ENCODE data around the gene SACS. TPM values are rescaled to one million over a fixed set of nuclear protein-coding genes. Genes with fewer than 3 reads are reported as not detected.
"Not testable (repeated sequence)": the region's sequence is repeated elsewhere in the genome, so short reads cannot be mapped to it uniquely, and the experiment has no call there.

SACS gene
- total RNA-seq, 1 donor from 2014 or later = 6.8 TPM

GRCh38 chr13:23339225-23339624 is 94.3 kb downstream of the SACS start:
- no peak for DNase-seq
- intact Hi-C loops (cut with DNase I) = no loop called here
- no peak for ATAC-seq (ENCODE audit: poor library complexity)

GRCh38 chr13:23330356-23330755 is 103.1 kb downstream of the SACS start:
- DNase-seq (no peak), ATAC-seq (ENCODE audit: poor library complexity) (no peak)
- intact Hi-C loops (cut with DNase I) = no loop called here

GRCh38 chr13:23325191-23325590 is 108.3 kb downstream of the SACS start:
- no peak for ATAC-seq (ENCODE audit: poor library complexity)
- DNase-seq = no peak
- intact Hi-C loops (cut with DNase I) = no loop called here

DNA sequence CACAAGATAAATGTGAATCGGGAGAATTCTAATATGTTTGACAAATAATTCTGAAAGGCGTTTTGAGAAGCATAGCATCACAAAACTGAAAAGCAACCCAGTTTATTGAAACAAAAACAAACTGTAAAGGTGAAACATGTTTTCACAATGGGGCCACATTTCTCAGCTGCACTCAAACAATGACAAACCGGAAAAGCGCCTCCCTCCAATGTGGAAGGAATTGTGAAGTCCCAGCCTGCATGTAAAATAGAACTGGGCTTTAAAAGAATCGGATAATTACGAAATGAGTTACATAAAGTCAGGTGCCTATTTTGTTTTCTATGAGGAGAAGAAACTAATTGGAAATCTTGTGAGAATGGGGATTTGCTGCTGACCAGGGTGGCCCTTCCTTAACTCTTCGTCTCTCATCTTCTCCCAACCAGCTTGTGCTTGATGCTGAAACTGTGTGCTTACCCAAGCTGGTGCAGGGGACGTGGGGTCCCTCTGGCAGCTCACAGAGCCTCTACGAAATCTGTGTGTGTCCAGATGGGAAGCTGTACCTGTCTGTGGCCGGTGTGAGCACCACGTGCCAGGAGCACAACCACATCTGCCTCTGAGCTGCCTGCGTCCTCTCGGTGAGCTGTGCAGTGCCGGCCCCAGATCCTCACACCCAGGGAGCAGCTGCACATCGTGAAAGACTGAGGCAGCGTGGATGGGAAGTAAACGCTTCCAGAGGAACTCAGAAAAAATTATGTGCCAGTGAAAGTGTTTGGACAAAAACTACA is 109.4 kb downstream of the SACS start:
- intact Hi-C loops (cut with DNase I) = no loop called here
- no peak for DNase-seq
- no peak for ATAC-seq (ENCODE audit: poor library complexity)

DNA sequence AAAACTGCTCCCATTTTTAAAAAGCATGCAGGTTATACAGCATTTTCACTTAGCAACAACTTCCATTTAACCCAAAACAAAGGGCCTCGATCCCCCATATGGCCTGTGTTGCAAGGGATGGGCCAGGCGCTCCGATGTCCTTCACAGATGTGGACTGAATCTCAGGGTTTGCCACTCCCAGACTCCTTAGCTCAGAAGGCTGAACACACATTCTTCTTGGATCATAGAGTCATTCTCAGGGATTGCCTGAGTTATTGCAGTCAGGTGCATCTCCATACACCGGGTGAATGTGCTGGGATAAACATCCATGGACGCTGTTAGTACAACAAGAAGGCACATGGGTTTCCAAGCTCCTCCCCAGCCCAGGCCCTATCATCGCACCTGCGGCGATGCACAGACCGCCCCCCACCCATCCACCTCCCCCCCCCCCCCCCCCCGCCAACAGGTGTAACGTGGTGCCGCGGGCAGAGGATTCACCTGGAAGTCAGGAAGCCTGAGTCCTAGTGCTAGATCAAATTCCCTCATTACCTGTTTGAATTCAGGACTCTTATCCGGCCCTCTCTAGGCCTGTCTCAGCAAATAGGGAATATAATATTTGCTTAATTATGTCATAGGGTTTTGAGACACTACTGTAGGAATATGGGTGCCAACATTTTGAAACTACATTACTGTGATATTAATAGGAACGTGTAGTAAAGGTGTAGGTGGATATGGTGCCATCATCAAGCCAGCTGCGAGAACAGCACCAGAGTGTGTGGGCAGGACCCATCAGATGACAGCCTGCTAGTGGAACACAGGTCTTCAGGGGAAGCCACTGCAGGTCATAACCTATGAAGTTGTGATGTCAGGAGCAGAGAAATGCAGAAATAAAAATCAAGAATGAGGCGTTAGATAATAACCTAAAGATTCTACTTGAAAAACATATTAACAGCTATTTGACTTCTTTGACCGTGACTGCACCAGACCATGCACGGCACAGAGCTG is 110.9 kb downstream of the SACS start:
- intact Hi-C loops (cut with DNase I) = no loop called here
- DNase-seq = no peak
- ATAC-seq (ENCODE audit: poor library complexity) = no peak

DNA sequence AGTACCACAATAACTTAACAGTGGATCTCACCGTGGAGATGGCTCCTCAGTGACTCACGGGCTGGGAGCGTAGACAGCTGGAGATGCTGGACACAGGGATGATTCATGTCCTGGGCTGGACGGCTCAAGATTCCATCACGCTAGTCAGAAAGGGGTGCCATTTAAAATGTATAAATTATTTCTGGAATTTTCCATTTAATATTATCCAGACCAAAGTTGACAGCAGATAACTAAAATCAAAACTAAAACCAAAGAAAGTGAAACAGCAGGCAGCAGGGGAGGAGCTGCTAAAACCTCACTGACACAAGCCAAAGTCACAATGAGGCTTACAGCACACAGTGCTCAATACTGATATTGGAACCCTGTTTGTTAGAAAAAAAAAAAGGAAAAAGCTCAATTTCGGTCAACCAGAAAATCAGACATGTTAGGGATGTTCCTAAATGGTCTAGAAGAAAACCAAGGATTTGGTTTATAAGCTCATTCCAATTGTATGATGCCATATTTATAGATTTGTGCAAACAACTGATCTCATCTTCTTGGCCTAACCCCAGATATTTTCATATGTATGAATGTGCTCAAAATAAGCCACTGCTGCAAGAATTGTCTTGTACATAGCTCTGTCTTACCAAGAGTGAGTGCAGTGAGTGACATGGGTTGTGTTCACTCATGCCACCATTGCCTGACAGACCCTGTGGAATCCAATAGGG is 111.8 kb downstream of the SACS start:
- peak; percentile 56 for DNase-seq
- ATAC-seq (ENCODE audit: poor library complexity) = peak; percentile 78
- intact Hi-C loops (cut with DNase I) = no loop called here

GRCh38 chr13:23320926-23321534 is 112.5 kb downstream of the SACS start:
- intact Hi-C loops (cut with DNase I) = no loop called here
- peak; percentile 10 for ATAC-seq (ENCODE audit: poor library complexity)
- DNase-seq = no peak

GRCh38 chr13:23319883-23320224 is 113.6 kb downstream of the SACS start:
- intact Hi-C loops (cut with DNase I) = no loop called here
- no peak for ATAC-seq (ENCODE audit: poor library complexity)
- no peak for DNase-seq

DNA sequence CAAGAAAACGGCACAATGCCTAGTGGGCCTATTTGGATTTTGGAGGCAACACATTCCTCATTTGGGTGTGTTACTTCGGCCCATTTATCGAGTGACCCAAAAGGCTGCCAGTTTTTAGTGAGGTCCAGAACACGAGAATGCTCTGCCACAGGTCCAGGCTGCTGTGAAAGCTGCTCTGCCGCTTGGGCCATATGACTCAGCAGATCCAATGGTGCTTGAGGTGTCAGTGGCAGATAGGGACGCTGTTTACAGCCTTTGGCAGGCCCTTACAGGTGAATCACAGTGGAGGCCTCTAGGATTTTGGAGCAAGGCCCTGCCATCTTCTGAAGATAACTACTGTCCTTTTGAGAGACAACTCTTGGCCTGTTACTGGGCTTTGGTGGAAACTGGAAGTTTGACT is 118.7 kb downstream of the SACS start:
- ATAC-seq (ENCODE audit: poor library complexity); DNase-seq; intact Hi-C loops (cut with DNase I): not testable (repeated sequence)

DNA sequence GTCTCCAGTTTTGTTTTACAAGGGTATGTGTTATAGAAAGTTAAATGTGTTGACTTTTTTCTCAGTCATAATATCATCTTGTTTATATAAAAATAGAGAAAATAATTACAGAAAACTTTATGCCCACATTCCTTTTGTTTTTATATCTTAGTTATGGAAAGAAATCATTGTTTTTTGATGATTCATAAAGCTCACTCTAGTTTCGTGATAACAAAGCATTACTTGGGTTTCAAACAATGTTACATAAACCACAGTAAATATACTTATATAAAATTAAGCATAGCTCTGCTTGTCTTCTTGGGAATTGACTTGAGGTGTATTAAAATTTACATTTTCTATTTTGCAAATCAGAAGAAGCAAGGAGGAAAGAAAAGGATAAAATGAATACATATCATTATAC is 140.9 kb downstream of the SACS start:
- DNase-seq (no peak), ATAC-seq (ENCODE audit: poor library complexity) (no peak)
- intact Hi-C loops (cut with DNase I) = no loop called here

GRCh38 chr13:23289917-23290357 is 143.6 kb downstream of the SACS start:
- intact Hi-C loops (cut with DNase I) = no loop called here
- DNase-seq (no peak), ATAC-seq (ENCODE audit: poor library complexity) (peak; percentile 82)

GRCh38 chr13:23288995-23289394 is 144.5 kb downstream of the SACS start:
- ATAC-seq (ENCODE audit: poor library complexity) = peak; percentile 89
- intact Hi-C loops (cut with DNase I) = no loop called here
- no peak for DNase-seq

DNA sequence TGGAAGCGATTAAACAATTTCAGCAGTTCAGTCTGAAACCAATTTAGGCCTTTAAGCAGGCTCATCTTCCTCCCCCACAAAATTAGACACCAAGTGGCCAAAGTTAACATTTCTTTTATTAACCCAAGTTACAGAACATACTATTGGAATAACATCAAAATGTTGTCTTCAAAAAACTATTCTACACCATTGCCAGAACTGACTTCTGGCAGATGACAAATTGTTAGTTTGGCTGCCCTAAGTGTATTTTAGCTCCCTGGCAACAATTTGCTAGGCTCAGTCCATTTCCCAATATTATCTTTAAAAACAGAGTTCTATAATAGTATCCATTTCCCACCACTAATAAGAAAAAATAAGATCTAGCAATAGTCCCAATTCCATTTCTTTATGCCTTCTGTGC is 144.9 kb downstream of the SACS start:
- DNase-seq (no peak), ATAC-seq (ENCODE audit: poor library complexity) (peak; percentile 50)
- intact Hi-C loops (cut with DNase I) = no loop called here

GRCh38 chr13:23279321-23279720 is 154.2 kb downstream of the SACS start:
- DNase-seq = no peak
- intact Hi-C loops (cut with DNase I) = no loop called here
- no peak for ATAC-seq (ENCODE audit: poor library complexity)

Other genes starting within 250 kb of the SACS start
- 30.2 TPM for gene TNFRSF19, start 136.7 kb upstream of the SACS start, total RNA-seq